GM18861 (cell line): ENCODE data around the gene COL9A3.
"Not testable (repeated sequence)": the region's sequence is repeated elsewhere in the genome, so short reads cannot be mapped to it uniquely, and the experiment has no call there.

Experiments used
- ATAC-seq: cut with Tn5 transposase; IDR thresholded peaks from one replicate; pipeline ENCODE4 v1.9.1; 2021; ENCODE audit not compliant: unreplicated experiment

COL9A3 gene

DNA sequence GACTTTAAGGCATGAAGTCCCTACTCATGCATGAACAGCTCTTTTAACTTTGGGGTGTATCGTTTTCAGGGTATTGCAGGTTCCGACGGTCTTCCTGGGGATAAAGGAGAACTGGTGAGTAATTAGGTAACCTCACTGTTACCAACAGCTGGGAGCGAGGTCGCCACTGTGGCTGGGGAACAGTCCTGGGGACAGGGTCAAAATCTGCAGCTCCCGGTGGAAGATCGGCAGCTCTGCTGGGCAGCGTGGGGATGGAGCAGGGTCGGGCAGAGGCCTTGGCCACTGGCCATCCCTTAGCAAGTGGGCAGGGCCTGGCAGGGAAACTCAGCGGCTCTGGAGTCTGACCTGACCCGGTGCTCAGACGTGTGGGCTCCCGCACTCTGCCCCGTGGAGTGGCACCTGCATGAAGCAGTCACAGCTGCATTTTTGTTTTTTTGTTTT, 16.1 kb downstream of the COL9A3 start:
- ATAC-seq, result peak; percentile 24

DNA sequence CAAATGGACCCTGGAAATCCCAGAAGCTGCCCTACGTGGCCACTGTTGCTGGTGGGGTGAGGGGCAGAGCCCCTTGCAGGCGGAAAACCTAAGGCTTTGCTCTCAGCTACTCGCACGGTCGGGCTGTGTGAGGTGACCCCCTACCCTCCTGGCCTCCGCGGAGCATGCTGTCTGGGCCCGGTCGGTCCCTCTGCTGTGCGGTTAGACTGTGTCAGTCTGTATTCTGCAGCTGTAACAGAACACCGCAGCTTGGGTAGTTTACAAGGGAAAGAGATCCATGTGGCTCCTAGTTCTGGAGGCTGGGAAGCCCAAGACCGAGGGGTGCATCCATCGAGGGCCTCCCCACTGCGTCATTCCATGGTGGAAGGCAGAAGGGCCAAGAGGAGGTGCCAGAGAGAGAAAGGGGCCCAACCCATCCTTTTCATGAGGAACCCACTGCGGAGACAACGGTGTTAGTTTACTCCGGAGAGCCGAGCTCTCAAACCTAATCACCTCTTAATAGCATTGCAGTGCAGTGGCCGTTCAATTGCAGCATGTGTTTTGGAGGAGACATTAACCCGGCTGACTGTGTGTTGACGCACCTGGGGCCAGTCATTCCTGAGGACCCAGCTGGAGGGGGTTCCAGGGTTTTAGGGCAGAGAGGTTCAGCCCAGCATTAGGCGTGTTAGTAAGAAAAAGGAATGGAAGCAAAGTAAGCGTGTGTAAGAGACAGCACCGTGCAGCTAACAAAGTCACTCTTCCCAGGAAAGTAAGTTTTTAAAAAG, 18.3 kb downstream of the COL9A3 start:
- no peak for ATAC-seq

DNA sequence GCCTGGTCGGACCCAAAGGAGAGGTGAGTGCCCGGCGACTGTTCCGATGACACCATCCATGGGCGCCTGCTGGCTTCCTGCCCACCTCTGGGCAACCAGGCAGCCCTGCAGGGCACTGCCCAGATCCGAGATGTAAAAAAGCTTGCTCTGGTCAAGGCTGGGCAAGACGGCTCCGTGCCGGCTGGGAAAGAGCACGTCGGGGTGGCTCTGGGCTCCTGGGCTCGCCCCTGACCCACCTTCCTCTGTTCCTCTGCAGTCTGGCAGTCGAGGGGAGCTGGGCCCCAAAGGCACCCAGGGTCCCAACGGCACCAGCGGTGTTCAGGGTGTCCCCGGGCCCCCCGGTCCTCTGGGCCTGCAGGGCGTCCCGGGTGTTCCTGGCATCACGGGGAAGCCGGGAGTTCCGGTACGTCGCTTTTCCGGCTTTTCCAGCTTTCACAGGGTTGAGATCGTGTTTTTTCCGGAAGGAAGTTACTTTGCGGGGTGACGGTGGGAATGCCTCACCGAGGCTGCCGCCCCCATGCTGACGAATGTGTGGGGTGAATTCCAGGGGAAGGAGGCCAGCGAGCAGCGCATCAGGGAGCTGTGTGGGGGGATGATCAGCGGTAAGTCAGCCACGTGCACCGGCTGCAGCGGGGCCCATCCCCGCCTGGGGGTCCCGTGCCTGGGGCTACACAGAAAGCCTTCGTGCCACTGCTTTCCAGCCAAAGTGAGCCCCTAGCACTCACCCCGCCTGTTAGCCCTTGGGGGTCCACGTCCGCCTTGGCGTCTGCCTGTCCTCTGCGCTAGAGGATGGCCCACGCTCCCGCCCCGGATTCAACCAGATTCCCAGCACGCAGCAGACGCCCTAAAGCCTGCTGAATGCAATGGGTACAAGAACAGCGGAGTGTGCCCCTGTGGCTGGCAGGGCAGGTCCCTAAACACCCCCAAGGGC, 19.3 kb downstream of the COL9A3 start:
- no peak for ATAC-seq

DNA sequence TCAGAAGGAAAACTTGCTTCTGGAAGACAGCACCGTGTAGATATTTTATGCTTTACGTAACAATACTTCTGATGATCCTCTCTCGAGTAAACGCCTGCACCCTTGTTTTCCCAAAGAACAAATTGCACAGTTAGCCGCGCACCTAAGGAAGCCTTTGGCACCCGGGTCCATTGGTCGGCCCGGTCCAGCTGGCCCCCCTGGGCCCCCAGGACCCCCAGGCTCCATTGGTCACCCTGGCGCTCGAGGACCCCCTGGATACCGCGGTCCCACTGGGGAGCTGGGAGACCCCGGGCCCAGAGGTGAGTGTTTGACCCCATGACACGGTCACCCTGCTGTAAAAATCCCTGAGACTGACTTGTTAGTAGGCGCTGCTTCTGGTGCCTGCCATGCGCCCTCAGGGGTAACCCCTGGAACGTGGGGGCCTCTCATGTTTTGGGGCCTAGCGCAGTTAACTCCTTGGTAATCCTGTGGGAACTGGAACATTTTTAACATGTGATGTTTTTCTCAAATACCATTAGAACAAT, 20.2 kb downstream of the COL9A3 start:
- no peak for ATAC-seq

DNA sequence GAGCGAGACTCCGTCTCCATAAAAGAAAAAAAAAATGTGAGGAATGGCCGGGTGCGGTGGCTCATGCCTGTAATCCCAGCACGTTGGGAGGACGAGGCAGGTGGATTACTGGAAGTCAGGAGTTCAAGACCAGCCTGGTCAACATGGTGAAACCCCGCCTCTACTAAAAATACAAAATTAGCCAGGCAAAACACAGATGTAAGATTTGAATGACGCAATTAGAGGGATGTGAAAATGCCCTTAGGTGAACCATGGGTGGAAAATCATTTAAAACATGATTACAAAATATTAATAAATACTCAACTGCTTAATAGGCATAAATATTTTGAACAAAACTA, 20.9 kb downstream of the COL9A3 start:
- ATAC-seq, result no peak

DNA sequence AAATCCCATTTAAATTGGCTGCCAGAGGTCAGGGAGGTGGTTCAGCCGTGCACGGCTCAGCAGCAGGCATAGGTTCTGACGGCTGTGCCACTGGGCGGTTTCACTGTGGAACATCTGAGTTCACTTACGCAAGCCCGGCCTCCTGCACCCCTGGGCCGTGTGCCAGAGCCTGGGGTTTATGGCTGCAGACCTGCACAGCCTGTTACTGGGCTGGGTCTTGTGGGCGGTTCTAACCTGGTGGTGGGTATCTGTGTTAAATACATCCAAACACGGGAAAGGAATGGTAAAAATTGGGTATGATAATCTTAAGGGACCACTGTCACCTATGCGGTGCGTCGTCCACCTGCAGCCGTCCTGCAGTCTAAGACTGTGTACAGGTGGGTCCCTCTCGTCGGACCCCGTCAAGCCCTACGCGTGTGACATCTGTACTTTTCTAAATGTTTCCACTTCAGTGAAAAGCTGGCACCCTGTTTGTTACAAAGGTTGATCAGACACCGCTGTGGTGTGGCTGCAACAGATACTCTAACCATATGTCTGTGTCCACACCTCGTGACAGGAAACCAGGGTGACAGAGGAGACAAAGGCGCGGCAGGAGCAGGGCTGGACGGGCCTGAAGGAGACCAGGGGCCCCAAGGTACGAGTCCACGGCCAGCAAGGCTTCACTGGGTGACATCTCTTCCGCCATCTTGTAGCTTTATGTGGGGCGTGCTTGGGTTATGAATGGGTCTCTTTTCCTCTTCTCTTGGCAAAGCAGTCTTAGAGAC, 21.5 kb downstream of the COL9A3 start:
- peak; percentile 64 for ATAC-seq

DNA sequence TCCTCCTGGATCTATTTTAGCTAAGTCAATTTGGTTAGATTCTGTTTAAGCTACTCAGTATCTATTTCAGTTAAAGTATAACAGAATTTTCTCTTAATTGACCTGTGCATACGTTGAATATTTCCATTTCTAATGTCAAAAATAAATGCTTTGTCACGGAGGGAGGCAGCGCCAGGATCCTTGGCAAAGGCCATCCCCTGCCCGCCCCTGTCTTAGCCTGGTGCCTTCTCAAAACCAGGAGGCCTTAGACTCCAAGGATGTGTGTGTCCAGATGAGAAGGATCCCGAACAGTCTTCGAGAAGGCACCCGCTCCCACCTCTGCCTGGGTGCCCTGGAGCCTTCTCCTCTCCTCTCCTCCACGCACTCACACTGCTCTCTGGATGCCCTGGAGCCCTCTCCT, 22.4 kb downstream of the COL9A3 start:
- no peak for ATAC-seq

DNA sequence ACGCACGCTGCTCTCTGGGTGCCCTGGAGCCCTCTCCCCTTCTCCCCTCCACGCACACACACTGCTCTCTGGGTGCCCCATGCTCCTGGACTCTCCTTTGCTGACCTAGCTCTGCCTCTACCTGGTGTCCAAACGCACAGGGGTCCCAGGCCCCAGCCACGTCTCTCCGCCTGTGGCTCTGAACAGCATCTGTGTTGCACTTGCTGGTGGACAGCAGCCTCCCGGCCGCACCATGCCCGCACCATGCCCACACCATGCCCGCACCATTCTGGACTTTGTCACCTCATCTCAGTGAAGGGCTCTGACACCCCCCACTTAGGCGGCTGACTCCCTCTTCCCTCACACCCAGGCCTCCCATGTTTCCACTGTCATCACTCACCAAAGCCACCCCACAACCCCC, 23.0 kb downstream of the COL9A3 start:
- no peak for ATAC-seq

DNA sequence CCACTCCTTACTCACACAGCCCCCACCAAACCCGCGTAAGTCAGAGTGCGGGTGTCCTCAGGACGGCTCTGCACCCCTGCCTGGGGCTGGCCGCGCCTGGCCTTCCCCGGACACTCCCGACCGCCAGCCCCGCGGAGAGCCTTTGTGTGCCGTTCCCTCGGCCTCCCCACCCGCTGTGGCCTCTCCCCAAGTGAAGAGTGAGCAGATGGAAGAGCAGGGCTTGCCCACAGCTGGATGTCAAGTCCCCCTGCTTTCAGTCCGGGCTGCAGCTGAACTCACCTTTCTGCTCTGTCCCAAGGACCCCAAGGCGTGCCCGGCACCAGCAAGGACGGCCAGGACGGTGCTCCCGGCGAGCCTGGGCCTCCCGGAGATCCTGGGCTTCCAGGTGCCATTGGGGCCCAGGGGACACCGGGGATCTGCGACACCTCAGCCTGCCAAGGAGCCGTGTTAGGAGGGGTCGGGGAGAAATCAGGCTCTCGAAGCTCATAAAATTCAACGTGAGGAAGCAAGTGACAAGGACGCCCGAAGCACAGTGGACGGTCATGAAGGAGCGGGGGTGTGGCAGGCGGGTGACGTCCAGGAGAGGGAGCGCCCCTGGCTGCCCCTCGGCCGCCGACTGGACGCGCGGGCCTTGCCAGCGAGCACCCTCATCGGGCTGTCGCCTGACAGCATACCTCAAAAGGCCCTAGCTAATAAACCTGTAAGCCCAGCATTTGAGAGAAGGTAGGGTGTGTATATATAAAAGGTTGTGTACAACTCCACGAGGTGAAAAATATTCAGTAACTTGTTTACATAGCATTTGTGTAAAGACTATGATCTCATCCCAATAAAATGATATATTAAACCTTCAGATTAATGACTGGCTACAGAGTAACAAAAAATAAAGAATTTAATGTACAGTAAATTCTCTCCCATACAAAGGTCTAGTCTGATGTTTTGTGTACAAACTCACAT, 23.7 kb downstream of the COL9A3 start:
- ATAC-seq, result no peak

DNA sequence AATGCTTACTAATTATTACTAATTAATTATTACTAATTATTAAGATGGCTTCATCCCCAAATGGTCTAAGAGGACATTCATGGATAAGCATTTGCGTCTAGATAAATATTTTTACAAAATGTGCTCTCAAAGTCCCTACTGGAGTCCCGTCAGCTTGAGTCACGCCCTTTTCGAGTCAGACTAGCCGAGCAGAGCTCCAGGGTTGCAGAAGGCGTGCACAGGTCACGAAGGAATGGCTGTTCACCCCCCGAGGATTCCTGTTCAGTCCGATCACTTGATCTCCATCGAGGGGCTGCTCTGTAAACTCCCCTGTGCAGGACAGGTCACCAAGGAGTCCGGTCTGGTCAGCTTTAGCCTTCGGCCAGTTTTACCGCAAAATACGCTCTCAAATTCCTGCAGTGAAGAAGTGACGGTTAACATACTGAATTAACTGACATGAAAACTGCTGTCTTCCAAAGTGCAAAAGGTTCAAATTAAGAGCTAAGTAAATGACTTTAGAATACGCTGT, 24.9 kb downstream of the COL9A3 start:
- no peak for ATAC-seq

DNA sequence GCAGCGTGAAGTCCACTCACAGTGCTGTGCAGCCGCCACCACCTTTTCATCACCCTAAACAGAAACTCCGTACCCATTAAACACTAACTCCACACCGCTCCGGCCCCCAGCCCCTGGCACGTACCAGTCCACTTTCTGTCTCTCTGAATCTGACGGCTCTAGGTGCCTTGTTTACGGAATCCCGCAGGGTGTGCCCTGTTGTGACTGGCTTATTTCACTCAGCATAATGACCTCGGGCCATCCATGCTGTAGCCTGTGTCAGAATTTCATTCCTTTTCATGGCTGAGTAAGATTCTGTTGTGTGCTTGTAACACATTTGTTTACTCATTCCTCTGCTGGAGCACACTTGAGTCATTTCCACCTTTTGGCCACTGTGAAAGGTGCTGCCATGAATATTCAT, 26.8 kb downstream of the COL9A3 start:
- ATAC-seq, result no peak

DNA sequence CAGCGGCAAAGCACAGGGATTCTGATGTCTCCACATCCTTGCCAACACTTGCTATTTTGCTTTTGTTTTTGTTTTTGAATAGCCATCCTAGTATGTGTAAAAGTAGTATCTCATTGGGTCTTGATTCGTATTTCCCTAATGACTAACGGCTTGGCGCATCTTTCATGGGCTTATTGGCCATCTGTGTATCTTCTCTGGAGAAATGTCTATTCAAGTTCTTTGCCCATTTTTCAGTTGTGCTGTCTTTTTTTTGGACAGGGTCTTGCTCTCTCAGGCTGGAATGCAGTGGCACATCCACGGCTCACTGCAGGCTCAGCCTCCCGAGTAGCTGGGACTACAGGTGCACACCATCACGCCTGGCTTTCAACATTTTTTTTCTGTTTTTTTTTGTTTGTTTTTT, 27.3 kb downstream of the COL9A3 start:
- ATAC-seq, result no peak

DNA sequence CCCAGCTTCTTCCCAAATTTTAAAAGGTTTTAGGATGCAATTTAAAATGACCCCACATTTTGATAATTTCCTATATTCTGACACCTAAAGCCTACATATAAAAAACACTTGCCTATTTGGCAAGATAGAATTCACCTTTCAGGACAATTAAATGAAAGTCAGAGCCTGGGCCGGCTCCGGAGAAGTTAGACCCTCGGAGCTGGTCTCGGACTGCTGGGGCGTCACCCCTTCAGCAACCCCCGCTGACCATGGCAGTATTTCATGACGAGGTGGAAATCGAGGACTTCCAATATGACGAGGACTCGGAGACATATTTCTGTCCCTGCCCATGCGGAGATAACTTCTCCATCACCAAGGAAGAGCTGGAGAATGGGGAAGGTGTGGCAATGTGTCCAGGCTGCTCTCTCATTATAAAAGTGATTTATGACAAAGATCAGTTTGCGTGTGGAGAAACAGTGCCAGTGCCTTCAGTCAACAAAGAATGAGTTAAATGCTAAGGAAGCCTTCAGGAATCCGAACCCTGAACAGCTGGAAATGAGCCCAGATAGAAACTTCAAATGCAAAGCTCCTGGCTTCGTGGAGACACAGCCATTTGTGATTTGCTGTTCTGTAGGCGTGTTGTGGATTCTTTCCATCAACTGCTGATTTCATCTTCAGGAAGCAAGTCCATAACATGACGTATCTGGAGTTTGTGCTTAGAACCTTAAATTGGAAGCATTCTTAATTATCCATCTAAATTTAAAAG, 28.7 kb downstream of the COL9A3 start:
- ATAC-seq, result no peak

DNA sequence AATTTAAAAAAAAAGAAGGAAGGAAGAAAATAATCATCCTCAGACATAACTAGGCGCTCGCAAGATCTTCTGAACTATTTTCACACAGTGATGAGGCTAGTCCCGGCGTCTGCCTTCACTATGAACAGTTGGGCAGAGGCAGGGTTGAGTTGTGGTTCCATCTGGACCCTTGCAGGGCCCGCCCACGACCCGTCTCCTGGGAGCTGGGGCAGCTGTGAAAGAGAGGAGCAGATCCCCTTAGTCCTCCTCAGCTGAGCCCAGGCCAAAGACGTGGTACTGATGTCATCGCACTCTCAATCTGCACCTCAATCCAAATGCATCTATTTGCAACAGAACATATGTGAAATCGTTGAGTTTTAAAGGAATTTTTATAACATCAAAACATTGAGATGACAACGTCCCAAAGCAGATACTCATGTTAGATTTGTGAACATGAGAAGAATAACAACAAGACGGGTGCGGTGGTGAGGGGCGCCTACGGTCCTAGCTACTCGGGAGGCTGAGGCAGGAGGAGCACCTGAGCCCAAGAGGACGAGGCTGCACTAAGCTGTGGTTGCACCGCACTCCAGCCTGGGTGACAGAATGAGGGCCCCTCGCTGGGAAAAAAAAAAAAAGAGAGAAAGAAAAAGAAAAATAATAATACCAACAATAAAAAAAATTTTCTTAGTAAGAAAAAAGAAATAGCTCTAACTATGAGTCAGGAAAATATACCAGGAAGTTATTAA, 29.5 kb downstream of the COL9A3 start:
- no peak for ATAC-seq

DNA sequence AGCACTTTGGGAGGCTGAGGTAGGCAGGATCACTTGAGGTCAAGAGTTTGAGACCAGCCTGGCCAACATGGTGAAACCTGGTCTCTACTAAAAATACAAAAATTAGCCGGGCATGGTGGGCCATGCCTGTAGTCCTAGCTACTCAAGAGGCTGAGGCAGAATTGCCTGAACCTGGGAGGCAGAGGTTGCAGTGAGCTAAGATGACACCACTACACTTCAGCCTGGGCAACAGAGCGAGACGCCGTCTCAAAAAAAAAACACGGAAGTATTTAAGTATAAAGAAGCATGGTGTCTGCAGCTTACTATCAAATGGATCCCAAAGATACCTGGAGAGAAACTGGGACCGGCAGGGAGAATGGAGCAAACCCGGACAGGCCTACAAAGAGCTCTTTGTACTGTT, 32.1 kb downstream of the COL9A3 start:
- ATAC-seq, result not testable (repeated sequence)

DNA sequence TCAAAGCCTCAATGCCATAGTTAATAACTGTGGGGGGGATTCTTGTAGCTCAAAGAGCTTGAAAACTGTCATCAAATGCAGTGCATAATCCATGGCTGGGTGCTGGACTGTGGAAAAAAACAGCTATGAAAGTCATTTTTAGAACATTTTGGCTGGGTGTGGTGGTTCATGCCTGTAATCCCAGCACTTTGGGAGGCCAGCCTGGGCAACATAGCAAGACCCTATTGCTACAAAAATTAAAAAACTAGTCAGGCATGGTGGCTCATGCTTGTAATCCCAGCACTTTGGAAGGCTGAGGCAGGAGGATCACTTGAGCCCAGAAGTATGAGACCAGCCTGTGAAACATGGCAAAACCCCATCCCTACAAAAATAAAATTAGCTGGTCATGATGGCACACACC, 32.6 kb downstream of the COL9A3 start:
- no peak for ATAC-seq

DNA sequence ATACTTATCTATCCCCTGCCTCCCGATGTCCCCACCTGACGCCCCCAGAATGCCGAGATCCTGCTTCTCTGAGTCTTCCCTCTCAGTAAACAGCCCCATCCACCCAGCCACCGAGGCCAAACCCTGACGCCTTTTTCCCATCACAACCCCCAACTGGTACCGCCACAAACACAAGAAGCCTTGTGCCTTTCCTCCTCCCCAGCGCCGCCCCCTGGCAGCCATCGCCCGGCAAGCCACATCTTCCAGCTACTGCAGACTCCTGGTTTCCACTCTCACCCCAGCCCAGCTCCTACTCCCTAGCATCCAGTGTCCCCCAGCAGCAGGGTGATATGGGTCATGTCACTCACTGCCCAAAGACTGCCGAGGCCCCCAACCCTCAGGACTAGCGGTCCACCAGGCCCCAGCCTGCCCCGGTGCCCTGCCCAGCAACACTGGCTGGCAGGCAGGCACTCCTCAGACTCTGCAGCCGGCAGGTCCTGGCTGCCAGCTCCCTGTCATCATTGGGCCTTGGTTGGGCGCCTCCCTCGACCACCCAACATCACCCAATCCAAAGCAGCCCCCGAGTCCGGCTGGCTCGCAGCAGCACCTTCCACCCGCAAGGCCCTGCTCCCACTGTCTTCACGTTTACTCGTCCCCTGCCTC, 33.6 kb downstream of the COL9A3 start:
- no peak for ATAC-seq

DNA sequence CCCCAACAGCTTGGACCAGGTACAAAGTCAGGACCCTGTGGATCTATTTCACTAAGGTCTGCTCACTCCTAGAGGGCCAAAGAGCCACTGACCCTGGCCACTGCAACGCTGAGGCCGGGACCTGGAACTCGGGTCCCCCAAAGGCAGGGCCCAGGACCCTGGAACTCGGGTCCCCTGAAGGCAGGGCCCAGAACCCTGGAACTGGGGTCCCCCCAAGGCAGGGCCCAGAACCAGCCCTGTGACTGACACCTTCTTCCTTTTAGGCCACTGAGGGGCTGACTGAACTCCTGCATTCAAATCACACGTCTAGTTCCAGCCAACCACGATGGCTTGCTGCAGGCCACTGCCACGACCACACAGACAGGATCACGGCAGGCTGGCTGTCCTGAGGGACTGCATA, 35.3 kb downstream of the COL9A3 start:
- no peak for ATAC-seq
